ENCODE measurements around the gene GNAI3.

GNAI3 gene

DNA sequence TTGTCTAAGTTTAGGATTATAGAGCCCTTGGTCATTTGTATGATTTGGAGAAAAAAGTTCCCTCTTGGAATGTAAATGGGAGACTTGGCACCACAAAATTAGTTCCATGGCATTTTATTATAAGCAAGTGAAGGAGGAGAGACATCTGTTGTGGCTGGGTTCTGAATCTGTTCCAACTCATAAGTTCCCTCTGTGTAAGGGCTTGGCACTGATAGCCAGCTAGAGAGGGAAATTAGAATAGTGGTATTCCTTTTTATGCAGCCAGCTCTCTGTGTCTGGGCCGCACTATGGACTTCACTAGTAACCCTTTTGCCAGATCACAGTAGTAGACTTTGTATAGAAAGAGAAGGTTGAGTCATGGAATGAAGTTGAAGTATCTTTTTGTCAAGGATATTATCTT, 31.1 kb downstream of the GNAI3 start:
- no peak overlapping the region for H3K27ac Mint-ChIP-seq
- H3K27me3 Mint-ChIP-seq: no peaks in the 10 kb centered on the region
- H3K4me1 Mint-ChIP-seq (ENCODE audit: low read depth): peaks cover 27% of the 10 kb centered on the region
- intact Hi-C loops (cut with micrococcal nuclease): no loop called here
- H3K36me3 Mint-ChIP-seq (ENCODE audit: low read depth): peaks cover 98% of the 10 kb centered on the region
- H3K9me3 Mint-ChIP-seq: no peaks in the 10 kb centered on the region
- no peak overlapping the region for H3K4me3 Mint-ChIP-seq

DNA sequence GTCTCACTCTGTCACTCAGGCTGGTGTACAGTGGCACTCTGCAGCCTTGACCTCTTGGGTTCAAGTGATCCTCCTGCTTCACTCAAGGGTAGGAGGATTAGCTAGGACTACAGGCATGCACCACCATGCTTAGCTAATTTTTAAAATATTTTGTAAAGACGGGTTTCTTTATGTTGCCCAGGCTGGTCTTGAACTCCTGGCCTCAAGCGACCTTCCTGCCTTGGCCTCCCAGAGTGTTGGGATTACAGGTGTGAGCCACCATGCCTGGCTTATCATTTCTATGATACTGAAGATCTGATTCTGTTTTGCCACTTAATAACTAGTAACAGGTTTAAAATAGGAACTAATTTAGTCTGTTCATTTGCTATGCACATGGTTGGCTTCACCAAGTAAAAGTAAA, 33.6 kb downstream of the GNAI3 start:
- H3K36me3 Mint-ChIP-seq (ENCODE audit: low read depth): peaks cover 95% of the 10 kb centered on the region
- H3K4me3 Mint-ChIP-seq: no peak overlapping the region
- H3K4me1 Mint-ChIP-seq (ENCODE audit: low read depth): peaks cover 5% of the 10 kb centered on the region
- no peaks in the 10 kb centered on the region for H3K27me3 Mint-ChIP-seq
- H3K9me3 Mint-ChIP-seq: no peaks in the 10 kb centered on the region
- intact Hi-C loops (cut with micrococcal nuclease): no loop called here
- no peak overlapping the region for H3K27ac Mint-ChIP-seq

DNA sequence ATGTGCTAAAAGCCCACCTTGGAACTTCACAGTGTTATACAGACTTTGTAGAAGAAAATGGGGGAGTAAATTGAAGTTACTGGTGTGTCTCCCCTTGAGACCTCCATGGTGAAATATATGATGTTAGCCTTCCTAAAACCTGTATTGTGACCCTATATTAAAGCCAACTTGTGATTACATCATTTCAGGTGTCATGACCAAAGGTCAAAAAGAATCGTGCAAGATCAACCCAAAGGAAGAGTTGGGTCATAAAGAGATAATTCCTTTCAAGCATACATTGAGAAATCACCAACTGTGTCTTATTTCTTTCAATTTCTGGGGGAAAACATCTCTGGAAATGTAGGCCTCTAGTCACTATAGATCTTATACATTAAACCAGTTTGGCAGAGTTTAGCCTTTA, 36.4 kb downstream of the GNAI3 start:
- intact Hi-C loops (cut with micrococcal nuclease): loop anchor here (5.0 kb wide), 1 partner anchor 37 kb away; the partner anchor contains the start of gene GNAI3
- peaks cover 95% of the 10 kb centered on the region for H3K36me3 Mint-ChIP-seq (ENCODE audit: low read depth)
- no peaks in the 10 kb centered on the region for H3K9me3 Mint-ChIP-seq
- H3K27me3 Mint-ChIP-seq: no peaks in the 10 kb centered on the region
- peaks cover 6% of the 10 kb centered on the region for H3K4me1 Mint-ChIP-seq (ENCODE audit: low read depth)
- no peak overlapping the region for H3K27ac Mint-ChIP-seq
- no peak overlapping the region for H3K4me3 Mint-ChIP-seq

DNA sequence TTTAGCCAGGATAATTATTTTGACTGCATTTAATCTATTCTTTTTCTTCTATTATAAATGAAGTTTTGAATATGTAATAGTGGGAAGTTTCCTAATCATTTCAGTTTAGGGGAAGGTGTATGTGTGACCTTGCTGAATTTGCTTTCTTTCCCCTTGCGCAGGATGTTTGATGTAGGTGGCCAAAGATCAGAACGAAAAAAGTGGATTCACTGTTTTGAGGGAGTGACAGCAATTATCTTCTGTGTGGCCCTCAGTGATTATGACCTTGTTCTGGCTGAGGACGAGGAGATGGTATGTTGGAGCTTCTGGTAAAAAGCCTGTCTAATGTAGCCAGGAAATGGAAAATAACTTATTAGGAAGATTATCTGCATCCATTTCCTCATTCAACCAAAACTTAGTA, 37.6 kb downstream of the GNAI3 start:
- intact Hi-C loops (cut with micrococcal nuclease): loop anchor here (5.0 kb wide), 1 partner anchor 39 kb away; the partner anchor contains the start of gene GNAI3
- Mint-ChIP-seq H3K27me3 (no peaks in the 10 kb centered on the region), H3K27ac (no peak overlapping the region), H3K9me3 (no peaks in the 10 kb centered on the region), H3K4me1 (ENCODE audit: low read depth) (peaks cover 6% of the 10 kb centered on the region), H3K36me3 (ENCODE audit: low read depth) (peaks cover 97% of the 10 kb centered on the region), H3K4me3 (no peak overlapping the region)

DNA sequence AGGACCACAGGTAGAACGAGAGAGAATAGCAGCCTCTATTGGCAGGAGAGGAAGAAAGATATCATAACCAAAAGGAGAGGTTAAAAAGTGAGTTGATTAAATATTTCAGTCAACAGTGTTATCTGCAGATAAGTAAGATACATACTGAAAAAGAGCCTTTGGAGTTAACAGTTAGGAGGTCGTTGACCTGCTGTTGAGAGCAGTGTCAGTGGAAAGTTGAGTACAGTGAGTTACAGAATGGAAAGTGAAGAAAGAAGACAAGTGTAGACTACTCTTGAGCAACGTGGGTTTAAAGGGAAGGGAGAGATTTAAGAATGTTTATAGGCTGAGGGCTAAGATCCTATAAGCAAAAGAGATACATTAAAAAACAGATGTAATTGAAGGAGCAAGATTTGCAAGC, 40.8 kb downstream of the GNAI3 start:
- no peak overlapping the region for H3K27ac Mint-ChIP-seq
- H3K27me3 Mint-ChIP-seq: no peaks in the 10 kb centered on the region
- H3K9me3 Mint-ChIP-seq: no peaks in the 10 kb centered on the region
- H3K4me1 Mint-ChIP-seq (ENCODE audit: low read depth): peaks cover 6% of the 10 kb centered on the region
- H3K36me3 Mint-ChIP-seq (ENCODE audit: low read depth): peaks cover 95% of the 10 kb centered on the region
- no peak overlapping the region for H3K4me3 Mint-ChIP-seq
- intact Hi-C loops (cut with micrococcal nuclease): loop anchor here (5.0 kb wide), 1 partner anchor 42 kb away; the partner anchor contains the start of gene GNAI3

DNA sequence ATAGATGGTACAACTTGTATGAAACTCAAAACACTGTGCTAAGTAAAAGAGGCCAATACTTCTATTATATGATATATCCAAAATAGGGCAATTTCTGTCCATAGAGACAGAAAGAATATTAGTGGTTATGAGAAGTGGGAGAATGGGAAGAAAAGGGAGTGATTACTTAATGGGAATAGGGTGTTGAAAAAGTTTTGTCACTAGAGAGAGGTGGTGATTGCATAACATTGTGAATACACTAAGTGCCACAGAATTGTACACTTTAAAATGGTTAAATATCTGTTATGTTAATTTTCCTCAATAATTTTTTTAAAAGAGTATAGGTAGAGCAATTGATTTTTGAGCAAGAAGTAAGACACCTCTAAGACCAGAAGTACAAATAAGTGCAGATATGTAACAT, 41.3 kb downstream of the GNAI3 start:
- H3K27ac Mint-ChIP-seq: no peak overlapping the region
- intact Hi-C loops (cut with micrococcal nuclease): loop anchor here (5.0 kb wide), 1 partner anchor 42 kb away; the partner anchor contains the start of gene GNAI3

DNA sequence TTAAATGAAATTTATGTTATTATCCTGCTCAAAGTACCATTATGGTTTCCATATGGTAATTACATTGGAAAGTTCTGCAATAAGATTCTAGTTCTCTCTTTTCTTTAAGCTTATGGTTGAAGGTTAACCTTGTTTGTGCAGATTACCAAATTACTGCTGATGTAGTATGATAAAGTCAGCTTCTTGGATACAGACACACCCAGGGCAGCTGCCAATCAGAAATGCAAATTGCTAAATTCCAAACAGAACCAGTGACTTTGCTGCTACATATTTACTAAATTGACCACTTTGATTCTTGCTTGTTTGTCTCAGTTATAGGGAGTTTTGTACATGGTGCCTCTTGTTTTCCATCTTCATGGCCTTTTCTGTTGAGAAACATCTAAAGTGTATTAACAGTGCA, 44.5 kb downstream of the GNAI3 start:
- Mint-ChIP-seq H3K9me3 (no peaks in the 10 kb centered on the region), H3K4me1 (ENCODE audit: low read depth) (peaks cover 6% of the 10 kb centered on the region), H3K36me3 (ENCODE audit: low read depth) (peaks cover 85% of the 10 kb centered on the region), H3K4me3 (no peak overlapping the region), H3K27me3 (no peaks in the 10 kb centered on the region), H3K27ac (no peak overlapping the region)
- intact Hi-C loops (cut with micrococcal nuclease): no loop called here

More for the DNA sequence above, 41.3 kb downstream of the GNAI3 start:
- Mint-ChIP-seq H3K9me3 (no peaks in the 10 kb centered on the region), H3K4me3 (no peak overlapping the region), H3K4me1 (ENCODE audit: low read depth) (peaks cover 6% of the 10 kb centered on the region), H3K36me3 (ENCODE audit: low read depth) (peaks cover 95% of the 10 kb centered on the region), H3K27me3 (no peaks in the 10 kb centered on the region)

DNA sequence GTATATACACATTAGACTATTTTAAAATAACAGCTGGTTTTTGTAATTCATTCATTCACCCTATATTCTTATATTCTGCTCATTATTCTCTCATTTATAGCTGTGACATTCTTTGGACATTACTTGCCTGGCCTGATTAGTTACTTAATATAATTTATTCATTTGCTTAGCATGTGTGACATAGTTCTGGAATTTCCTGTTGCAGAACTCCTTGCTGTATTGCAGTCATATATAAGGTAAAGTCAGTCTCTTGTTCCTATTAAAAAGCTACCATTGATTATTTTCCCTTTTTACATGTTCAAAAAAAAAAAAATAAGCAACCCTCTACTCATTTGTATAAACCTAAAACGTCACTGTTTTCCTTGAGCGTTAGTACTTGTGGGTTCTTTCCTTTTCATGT, 47.1 kb downstream of the GNAI3 start:
- H3K4me1 Mint-ChIP-seq (ENCODE audit: low read depth): no peaks in the 10 kb centered on the region
- H3K27me3 Mint-ChIP-seq: no peaks in the 10 kb centered on the region
- H3K36me3 Mint-ChIP-seq (ENCODE audit: low read depth): peaks cover 79% of the 10 kb centered on the region
- no peaks in the 10 kb centered on the region for H3K9me3 Mint-ChIP-seq
- H3K27ac Mint-ChIP-seq: no peak overlapping the region
- intact Hi-C loops (cut with micrococcal nuclease): no loop called here
- H3K4me3 Mint-ChIP-seq: no peak overlapping the region

DNA sequence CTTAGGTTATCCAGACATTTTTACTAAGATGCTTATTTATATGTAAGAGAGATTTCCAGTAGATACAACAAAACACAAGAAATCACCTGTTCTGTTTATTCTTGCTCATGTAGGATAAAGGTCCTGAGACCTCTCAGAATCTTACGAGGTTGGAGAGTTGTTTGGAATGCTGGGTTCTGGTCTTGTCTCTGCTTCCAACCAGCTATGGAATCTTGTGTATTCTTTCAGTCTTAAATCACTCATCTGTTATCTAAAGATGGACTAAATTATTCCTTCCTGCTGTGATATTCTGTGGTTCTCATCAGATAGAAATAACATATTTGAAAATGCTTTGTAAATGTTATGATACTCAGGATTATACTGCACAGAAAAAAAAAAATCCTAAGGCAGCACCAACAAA, 49.7 kb downstream of the GNAI3 start:
- no peaks in the 10 kb centered on the region for H3K4me1 Mint-ChIP-seq (ENCODE audit: low read depth)
- intact Hi-C loops (cut with micrococcal nuclease): no loop called here
- no peaks in the 10 kb centered on the region for H3K9me3 Mint-ChIP-seq
- peaks cover 60% of the 10 kb centered on the region for H3K36me3 Mint-ChIP-seq (ENCODE audit: low read depth)
- no peak overlapping the region for H3K4me3 Mint-ChIP-seq
- H3K27ac Mint-ChIP-seq: no peak overlapping the region
- no peaks in the 10 kb centered on the region for H3K27me3 Mint-ChIP-seq

DNA sequence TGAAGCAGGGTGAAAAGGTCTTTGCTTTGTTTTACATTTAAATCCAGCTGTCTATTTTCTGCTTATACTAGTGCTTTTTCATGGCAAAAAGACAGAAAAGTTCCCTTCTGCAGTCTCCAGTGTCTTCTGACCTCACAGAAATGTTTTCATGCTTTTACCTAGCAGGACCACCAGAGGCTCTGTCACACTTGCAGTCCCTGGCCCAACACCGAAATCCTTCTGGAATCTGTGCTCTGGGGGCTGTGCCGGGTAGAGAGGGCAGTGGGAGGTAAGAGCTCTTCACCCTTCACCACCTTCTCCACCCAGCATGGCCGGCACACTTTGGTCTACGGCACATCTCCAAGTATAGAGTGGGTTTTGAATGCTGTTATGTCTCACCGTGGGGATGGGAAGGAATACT, 50.2 kb downstream of the GNAI3 start:
- intact Hi-C loops (cut with micrococcal nuclease): no loop called here
- Mint-ChIP-seq H3K27ac (no peak overlapping the region), H3K9me3 (no peaks in the 10 kb centered on the region)

DNA sequence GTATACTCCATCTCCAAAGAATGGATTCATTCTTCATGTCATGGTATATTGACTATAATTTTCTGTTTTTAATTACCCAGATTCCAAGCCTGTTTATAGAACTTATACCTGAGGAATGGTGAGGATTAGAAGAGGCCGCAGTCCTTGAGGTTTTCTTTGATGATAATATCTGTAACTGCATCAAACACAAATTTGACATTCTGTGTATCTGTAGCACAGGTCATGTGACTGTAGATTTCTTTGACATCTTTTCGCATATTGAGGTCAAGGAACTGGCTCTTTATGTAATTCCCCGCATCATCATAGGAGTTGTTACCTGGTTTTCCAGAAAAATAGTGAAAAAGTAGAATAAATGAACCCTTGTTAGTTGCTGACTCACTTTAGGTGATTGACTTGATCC, 54.8 kb downstream of the GNAI3 start:
- intact Hi-C loops (cut with micrococcal nuclease): no loop called here
- H3K9me3 Mint-ChIP-seq: no peaks in the 10 kb centered on the region
- no peak overlapping the region for H3K4me3 Mint-ChIP-seq
- no peak overlapping the region for H3K27ac Mint-ChIP-seq
- peaks cover 31% of the 10 kb centered on the region for H3K4me1 Mint-ChIP-seq (ENCODE audit: low read depth)
- H3K36me3 Mint-ChIP-seq (ENCODE audit: low read depth): peaks cover 43% of the 10 kb centered on the region
- H3K27me3 Mint-ChIP-seq: no peaks in the 10 kb centered on the region

More for the DNA sequence above, 50.2 kb downstream of the GNAI3 start:
- Mint-ChIP-seq H3K27me3 (no peaks in the 10 kb centered on the region), H3K4me3 (no peak overlapping the region), H3K4me1 (ENCODE audit: low read depth) (no peaks in the 10 kb centered on the region), H3K36me3 (ENCODE audit: low read depth) (peaks cover 60% of the 10 kb centered on the region)

DNA sequence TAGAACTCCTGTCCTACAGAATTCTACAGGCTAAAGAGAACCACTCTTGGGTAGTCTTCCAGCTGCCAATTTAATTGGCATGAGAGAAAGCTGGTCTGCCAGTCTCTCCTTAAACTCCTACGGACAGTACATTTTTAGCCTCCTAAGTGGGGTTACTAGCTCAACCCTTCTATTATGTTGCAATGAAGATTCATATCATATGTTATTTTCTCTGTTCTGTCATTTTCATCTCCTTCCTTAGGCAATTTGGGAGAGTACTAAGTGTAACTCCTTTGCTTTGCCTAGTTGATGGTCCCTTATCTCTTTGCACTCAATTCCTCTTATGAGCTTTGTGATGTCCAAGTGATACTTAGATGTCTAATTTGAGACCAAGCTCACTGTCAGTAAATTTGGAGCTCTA, 57.0 kb downstream of the GNAI3 start:
- intact Hi-C loops (cut with micrococcal nuclease): no loop called here
- Mint-ChIP-seq H3K27ac (peak overlapping the region; percentile 66), H3K36me3 (ENCODE audit: low read depth) (peaks cover 25% of the 10 kb centered on the region), H3K4me1 (ENCODE audit: low read depth) (peaks cover 44% of the 10 kb centered on the region), H3K27me3 (no peaks in the 10 kb centered on the region), H3K9me3 (no peaks in the 10 kb centered on the region), H3K4me3 (no peak overlapping the region)

DNA sequence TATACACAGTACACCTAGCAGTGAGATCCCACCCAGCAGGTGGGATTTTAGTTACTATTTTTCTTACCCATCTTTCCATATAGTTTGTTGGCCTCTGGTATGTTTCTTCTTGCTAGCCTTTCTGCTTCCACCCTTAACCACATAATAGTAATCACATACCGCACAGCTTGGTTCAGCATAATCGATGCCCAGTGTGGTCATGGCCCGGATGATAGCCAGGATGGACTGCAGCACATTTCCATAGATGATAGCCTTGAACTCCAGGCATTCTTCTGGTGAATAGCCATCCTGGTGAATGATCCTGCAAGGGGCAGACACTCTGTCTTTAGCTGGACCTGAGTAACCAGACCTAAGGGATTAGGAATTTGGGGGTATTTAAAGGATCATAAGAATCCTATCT, 61.5 kb downstream of the GNAI3 start:
- intact Hi-C loops (cut with micrococcal nuclease): no loop called here
- Mint-ChIP-seq H3K27me3 (no peaks in the 10 kb centered on the region), H3K36me3 (ENCODE audit: low read depth) (peaks cover 13% of the 10 kb centered on the region), H3K27ac (no peak overlapping the region), H3K9me3 (no peaks in the 10 kb centered on the region), H3K4me1 (ENCODE audit: low read depth) (peaks cover 82% of the 10 kb centered on the region), H3K4me3 (no peak overlapping the region)

DNA sequence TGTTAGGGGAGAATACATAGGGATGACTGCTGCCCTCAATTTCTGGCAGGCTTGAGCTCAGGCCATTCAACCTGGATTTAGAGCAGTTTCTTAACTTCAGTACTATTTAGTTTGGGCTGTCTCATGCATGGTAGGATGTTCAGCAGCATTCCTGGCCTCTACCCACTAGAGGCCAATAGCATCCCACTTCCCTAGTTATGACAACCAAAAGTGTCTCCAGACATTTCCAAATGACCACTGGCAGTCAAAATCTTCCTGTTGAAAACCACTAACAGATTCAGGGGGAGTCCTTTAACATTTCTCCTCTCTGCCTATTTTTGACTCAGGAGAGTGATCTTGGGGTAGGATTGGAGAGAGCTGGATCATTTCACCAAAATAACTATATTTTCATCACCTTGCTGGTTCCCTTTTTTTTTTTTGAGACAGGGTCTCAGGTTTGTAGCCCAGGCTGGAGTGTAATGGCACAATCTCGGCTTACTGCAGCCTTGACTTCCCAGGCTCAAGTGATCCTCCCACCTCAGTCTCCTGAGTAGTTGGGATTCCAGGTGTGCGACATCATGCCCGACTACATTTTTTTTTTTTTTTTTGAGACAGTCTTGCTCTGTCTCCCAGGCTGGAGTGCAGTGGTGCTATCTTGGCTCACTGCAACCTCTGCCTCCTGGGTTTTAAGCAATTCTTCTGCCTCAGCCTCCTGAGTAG, 62.3 kb downstream of the GNAI3 start:
- Mint-ChIP-seq H3K27ac (no peak overlapping the region), H3K4me3 (no peak overlapping the region), H3K27me3 (no peaks in the 10 kb centered on the region), H3K9me3 (no peaks in the 10 kb centered on the region), H3K4me1 (ENCODE audit: low read depth) (peaks cover 81% of the 10 kb centered on the region), H3K36me3 (ENCODE audit: low read depth) (peaks cover 8% of the 10 kb centered on the region)
- intact Hi-C loops (cut with micrococcal nuclease): no loop called here
